Osteoblast (primary cell): ENCODE measurements around the gene PLB1. TPM values are rescaled to one million over a fixed set of nuclear protein-coding genes. Genes with fewer than 3 reads are reported as not detected.

Experiments used
- DNase-seq: peaks from one replicate; pipeline ENCODE4 v3.0.0; 2011; ENCODE audit warnings: low spot score, mixed read lengths; ENCODE audit not compliant: insufficient read length; ENCODE audit errors: missing footprints
- H2AFZ ChIP-seq: 2 replicates; pipeline ENCODE4 v1.6.0; 2011; ENCODE audit warnings: mild to moderate bottlenecking, low read length
- H3K27ac ChIP-seq: 2 replicates; pipeline ENCODE4 v1.5.1; 2011; ENCODE audit warnings: mild to moderate bottlenecking, low read depth, low read length, moderate library complexity
- H3K27me3 ChIP-seq: 2 replicates; pipeline ENCODE4 v1.6.0; 2012; ENCODE audit warnings: mild to moderate bottlenecking, control low read depth, inconsistent platforms, low read length, moderate library complexity; ENCODE audit not compliant: insufficient read depth
- H3K36me3 ChIP-seq: 2 replicates; pipeline ENCODE4 v1.5.1; 2011; ENCODE audit warnings: mild to moderate bottlenecking, low read length, control low read depth, moderate library complexity; ENCODE audit not compliant: insufficient read depth
- H3K4me1 ChIP-seq: 2 replicates; pipeline ENCODE4 v1.5.1; 2011; ENCODE audit warnings: mild to moderate bottlenecking, low read length, control low read depth, moderate library complexity; ENCODE audit not compliant: insufficient read depth
- H3K4me2 ChIP-seq: 2 replicates; pipeline ENCODE4 v1.6.0; 2011; ENCODE audit warnings: mild to moderate bottlenecking, low read length; ENCODE audit not compliant: insufficient read depth
- H3K4me3 ChIP-seq: fragments of 200-600 bp; sonication (generic); 3 replicates; pipeline ENCODE4 v1.5.1; 2012; ENCODE audit warnings: mild to moderate bottlenecking, low read length, inconsistent platforms; ENCODE audit not compliant: insufficient read depth
- H3K79me2 ChIP-seq: 2 replicates; pipeline ENCODE4 v1.6.0; 2012; ENCODE audit warnings: mild to moderate bottlenecking, low read length, control low read depth, inconsistent platforms; ENCODE audit not compliant: insufficient read depth
- H3K9me3 ChIP-seq: 2 replicates; pipeline ENCODE4 v1.5.1; 2011; ENCODE audit warnings: low read depth, low read length, control low read depth
- H4K20me1 ChIP-seq: 2 replicates; pipeline ENCODE4 v1.6.0; 2012; ENCODE audit warnings: mild to moderate bottlenecking, low read length, control low read depth; ENCODE audit not compliant: insufficient read depth
- CTCF ChIP-seq: IDR thresholded peaks from 2 replicates; pipeline ENCODE4 v1.5.1; 2011; ENCODE audit warnings: mild to moderate bottlenecking, low read depth, low read length, moderate library complexity; ENCODE audit errors: extremely low read depth
- total RNA-seq: library from RNA; depleted of rRNA; stranded (reverse); fragments of >200 nt; gene quantifications from 2 replicates; pipeline ENCODE4 v1.2.3, GENCODE V29; 2012

The PLB1 gene
- total RNA-seq, 1 donor: 0.36 TPM

GRCh38 chr2:28602751-28603639, 107.1 kb downstream of the PLB1 start:
- no peaks in the 10 kb centered on the region for H3K9me3 ChIP-seq
- no peak overlapping the region for H3K4me3 ChIP-seq
- no peak overlapping the region for H3K27ac ChIP-seq
- H3K36me3 ChIP-seq: no peaks in the 10 kb centered on the region
- H2AFZ ChIP-seq: no peak overlapping the region
- DNase-seq: no peak
- no peaks in the 10 kb centered on the region for H3K27me3 ChIP-seq
- H3K4me1 ChIP-seq: no peaks in the 10 kb centered on the region
- H3K4me2 ChIP-seq: no peak overlapping the region
- TF ChIP-seq CTCF: no peak
- no peaks in the 10 kb centered on the region for H3K79me2 ChIP-seq
- H4K20me1 ChIP-seq: no peaks in the 10 kb centered on the region

- H2AFZ ChIP-seq: no peak overlapping the region
- H3K4me1 ChIP-seq: no peaks in the 10 kb centered on the region
- H3K36me3 ChIP-seq: no peaks in the 10 kb centered on the region
- no peak overlapping the region for H3K27ac ChIP-seq
- no peak overlapping the region for H3K4me2 ChIP-seq
- no peak for TF ChIP-seq CTCF
- no peak overlapping the region for H3K4me3 ChIP-seq
- H4K20me1 ChIP-seq: no peaks in the 10 kb centered on the region
- no peaks in the 10 kb centered on the region for H3K27me3 ChIP-seq
- H3K9me3 ChIP-seq: no peaks in the 10 kb centered on the region
- no peaks in the 10 kb centered on the region for H3K79me2 ChIP-seq
- DNase-seq: no peak
Measured at GRCh38 chr2:28603821-28604220, 108.0 kb downstream of the PLB1 start.

GRCh38 chr2:28604284-28604843, 108.5 kb downstream of the PLB1 start:
- Histone ChIP-seq H3K4me1 (no peaks in the 10 kb centered on the region), H3K4me2 (no peak overlapping the region), H4K20me1 (no peaks in the 10 kb centered on the region), H3K9me3 (no peaks in the 10 kb centered on the region), H2AFZ (no peak overlapping the region), H3K27me3 (no peaks in the 10 kb centered on the region), H3K36me3 (no peaks in the 10 kb centered on the region), H3K4me3 (no peak overlapping the region), H3K79me2 (no peaks in the 10 kb centered on the region), H3K27ac (no peak overlapping the region)
- DNase-seq: no peak
- TF ChIP-seq CTCF: no peak

GRCh38 chr2:28606986-28607441, 111.2 kb downstream of the PLB1 start:
- Histone ChIP-seq H3K9me3 (no peaks in the 10 kb centered on the region), H3K27me3 (no peaks in the 10 kb centered on the region), H3K79me2 (no peaks in the 10 kb centered on the region), H2AFZ (peak overlapping the region; percentile 49), H3K36me3 (no peaks in the 10 kb centered on the region), H4K20me1 (no peaks in the 10 kb centered on the region), H3K4me3 (no peak overlapping the region), H3K4me1 (peaks cover 5% of the 10 kb centered on the region), H3K4me2 (no peak overlapping the region), H3K27ac (no peak overlapping the region)
- no peak for DNase-seq
- TF ChIP-seq CTCF: peak; percentile 27
